GM21515 (cell line): ENCODE measurements around the gene ZNF286A.
"Not testable (repeated sequence)": the region's sequence is repeated elsewhere in the genome, so short reads cannot be mapped to it uniquely, and the experiment has no call there.

Source experiments
- ATAC-seq: cut with Tn5 transposase; IDR thresholded peaks from one replicate; pipeline ENCODE4 v1.9.1; 2021; ENCODE audit not compliant: unreplicated experiment

ZNF286A gene

DNA sequence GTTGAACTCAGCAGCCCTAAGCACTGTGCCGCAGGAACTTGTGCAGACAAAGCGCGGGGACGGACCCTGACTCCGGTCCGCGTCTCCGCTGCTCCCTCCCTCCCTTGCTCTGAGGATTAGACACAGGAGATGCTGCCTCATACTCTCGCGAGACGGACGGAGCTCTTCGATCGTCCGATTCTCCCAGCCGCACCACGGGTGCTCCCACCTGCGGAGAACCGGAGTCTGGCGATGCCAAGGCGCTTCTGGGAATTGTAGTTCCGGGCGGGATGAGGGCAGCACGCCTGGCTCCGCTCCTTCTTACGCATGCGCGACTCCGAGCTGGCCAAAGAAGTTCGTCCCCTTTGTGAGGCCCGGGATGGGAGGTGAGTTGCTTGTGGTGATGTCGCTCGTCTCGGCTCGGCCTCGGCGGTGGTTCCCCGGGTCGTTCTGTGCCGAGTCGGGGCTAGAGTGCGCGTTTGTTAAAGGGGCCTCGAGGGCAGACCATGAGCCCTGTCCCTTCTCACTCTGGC is at the start of gene ZNF286A:
Gene ZNF286A (plus strand): TSS at position 340 of the 512 bp plus-strand sequence. CDS start 578 bp downstream, outside the sequence.
- ATAC-seq: peak; percentile 99

DNA sequence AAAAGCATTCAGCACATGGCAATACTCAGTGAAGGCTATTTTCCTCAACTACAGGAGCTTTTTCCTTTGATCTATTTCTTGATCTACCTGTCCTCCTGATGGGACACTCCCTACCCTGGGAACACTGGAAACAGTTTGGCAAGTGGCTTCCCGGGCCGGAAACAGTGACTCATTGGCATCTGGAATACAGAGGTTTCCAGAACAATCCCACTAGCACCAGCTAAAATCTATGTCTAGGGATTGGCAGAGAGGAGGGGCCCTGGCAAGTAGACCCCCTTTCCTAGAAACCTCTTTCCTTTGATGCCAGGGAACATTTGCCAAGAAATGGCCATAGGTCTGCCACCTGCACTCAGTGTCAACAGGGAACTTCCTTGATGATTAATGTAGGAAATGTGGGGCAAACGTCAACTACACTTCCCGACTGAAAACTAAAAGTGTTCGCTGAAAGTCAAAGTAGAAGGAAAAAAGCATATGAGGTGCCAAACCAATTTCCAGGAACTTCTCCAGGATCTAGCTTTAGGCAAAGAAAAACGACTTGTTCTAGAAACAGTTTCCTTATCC is 49.6 kb upstream of the ZNF286A start:
- no peak for ATAC-seq

- no peak for ATAC-seq
Observed at GRCh38 chr17:15650741-15651582, 48.6 kb upstream of the ZNF286A start.

DNA sequence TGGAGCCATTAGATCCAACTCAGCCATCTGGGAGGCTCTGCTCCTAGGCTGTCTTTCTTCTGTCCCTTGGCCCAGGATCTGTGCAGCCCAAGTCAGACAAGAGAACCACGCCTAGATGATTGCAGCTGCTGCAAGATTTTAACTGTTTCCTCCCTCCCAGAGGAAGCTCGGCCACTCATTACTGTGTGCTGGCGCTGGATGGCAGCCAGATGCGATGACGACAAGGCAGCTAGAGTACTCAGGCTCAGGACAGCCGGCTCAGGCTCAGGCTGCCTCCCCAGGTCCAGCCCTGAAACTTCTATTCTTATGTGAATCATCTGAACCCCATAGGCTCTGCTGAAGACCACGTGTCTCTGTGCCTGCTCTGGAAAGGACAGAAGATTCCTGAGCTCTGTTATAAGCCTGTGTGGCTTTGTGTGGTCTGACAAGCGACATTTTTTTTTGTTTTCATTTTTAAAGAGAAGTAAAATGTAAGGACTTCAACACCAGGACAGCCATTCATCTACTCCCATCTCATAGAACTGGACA is 47.9 kb upstream of the ZNF286A start:
- ATAC-seq: no peak

GRCh38 chr17:15652960-15653359 is 46.6 kb upstream of the ZNF286A start:
- ATAC-seq: no peak

DNA sequence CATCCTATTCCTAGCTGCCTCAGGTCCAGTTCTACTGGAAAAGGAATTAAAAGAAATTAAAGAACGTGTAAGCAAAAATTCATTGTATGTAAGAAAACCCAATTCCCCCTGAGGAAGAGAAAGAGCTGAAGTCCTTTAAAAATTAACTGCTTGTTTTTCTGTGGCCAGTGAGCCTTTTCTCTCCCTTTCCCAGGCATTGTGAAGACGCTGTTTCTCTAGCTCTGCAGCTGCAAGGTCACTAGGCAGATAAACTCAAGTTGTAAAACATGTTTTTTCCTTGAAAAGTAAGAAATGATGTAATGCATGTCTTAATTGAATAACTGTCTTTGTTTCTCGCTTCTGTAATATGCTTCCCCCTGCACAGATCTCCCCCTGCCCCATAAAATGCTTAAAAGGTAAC is 45.2 kb upstream of the ZNF286A start:
- ATAC-seq: not testable (repeated sequence)

- no peak for ATAC-seq
Observed at GRCh38 chr17:15654886-15655561, 44.5 kb upstream of the ZNF286A start.

- ATAC-seq: no peak
Observed at GRCh38 chr17:15657868-15658267, 41.7 kb upstream of the ZNF286A start.

DNA sequence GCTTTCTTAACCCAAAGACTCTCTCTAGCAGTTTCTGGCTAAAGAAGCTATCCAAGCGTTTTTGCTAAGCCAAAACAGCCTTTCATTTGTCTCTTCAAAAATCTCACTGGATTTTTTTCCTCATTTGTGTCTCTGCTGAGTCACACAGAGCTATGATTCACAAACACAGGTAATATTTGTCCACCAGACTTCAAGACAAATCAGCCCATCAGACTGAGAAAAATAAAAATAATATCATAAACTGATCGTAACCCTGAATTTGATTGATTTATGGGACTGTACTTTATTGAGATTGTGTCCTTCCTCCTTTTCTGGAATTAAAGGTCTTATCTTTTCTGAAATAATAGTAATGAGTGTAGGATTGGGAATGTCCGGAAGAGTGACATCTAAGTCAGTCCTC is 41.3 kb upstream of the ZNF286A start:
- no peak for ATAC-seq

- no peak for ATAC-seq
Observed at GRCh38 chr17:15659236-15659635, 40.3 kb upstream of the ZNF286A start.

GRCh38 chr17:15659663-15660062 is 39.9 kb upstream of the ZNF286A start:
- no peak for ATAC-seq

DNA sequence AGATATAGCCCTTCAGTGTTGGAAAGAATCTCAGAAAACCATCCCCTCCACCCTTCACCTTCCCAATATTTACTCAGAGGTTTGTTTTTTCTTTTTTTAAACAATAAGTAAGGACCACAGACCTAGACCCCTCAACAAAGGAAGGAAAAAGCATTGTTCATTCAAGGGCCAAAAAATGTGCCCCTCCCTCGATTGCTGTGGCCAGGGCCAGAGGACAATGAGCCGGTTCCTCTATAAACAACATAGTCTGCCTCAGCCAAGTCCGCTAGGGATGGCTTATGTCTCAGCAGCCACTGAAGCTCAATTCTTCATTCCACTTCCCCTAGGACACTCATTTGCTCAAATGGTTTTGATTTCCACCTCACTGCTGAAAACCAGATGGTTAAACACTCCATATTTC is 39.5 kb upstream of the ZNF286A start:
- no peak for ATAC-seq

GRCh38 chr17:15662681-15663080 is 36.9 kb upstream of the ZNF286A start:
- ATAC-seq: no peak

- no peak for ATAC-seq
Observed at GRCh38 chr17:15663176-15663575, 36.4 kb upstream of the ZNF286A start.

DNA sequence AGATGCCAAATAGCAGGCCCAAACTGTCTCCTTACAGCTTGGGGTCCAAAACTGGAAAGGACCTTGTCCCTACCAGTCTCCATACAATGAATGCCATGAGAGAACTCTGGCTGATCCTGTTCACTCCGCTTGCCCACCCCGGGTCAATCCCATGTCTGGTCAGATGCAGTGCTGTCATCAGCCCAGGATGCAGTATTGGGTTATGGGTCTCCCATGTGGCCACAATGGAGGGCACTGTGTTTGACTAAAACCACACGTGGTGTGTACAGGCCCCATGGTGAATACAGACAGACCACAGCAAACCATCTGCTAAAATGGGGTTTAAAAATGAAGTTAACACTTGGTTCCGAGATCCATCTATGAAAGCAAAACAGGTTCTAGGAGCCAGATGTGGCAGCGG is 35.9 kb upstream of the ZNF286A start:
- no peak for ATAC-seq

DNA sequence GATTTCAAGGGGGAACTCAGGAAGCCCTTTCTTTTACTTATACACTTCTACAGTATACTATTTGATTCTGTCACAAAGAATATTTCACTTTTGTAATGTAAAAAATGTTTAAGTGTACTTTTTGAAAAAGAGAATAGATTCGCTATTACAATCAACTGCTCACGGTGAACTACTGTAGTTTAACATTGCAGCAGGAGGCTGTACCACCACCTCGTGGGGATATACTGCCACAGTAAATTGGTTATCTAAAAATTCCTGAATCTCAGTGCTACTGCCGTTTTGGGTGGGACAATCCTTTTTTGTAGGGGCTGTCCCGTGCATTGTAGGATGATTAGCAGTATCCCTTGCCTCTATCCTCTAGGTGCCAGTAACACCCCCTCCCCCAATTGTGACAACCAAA is 30.0 kb upstream of the ZNF286A start:
- not testable (repeated sequence) for ATAC-seq

- not testable (repeated sequence) for ATAC-seq
Observed at GRCh38 chr17:15674640-15675039, 24.9 kb upstream of the ZNF286A start.

DNA sequence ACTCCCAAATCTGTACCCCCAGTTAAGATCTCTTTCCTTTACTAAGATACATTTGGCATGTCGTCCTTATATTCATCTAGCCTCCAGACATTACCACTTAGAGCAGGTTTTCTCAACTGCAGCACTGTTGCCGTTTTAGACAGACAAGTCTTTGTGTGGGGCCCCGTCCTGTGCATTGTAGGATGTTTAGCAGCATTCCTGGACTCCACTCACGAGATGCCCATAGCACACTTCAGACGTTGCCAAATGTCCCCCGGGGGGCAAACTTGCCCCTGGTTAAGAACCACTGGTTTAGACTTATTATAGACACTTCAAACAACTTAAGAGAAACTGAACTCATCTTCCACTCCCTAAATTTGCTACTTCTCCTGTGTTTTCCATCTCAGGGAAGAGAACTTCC is 23.6 kb upstream of the ZNF286A start:
- ATAC-seq: not testable (repeated sequence)

DNA sequence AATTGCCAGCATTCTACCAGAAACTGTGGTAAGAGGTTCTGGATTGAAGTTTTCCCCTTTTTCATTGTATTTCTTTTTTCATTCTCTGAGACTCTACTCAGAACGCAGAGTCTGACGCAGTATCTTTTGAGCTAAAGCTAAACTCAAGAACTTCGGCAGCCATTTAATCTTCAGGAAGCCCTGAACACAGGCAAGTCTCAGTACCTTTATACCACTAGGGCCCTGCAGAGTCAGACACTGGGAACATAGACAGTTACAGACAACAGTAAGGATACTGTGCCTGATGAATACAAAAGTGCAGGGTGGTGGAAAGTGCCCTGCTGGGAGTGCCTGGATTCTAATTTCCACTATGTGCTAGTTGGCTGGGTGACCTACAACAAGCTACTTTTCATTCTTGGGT is 16.4 kb upstream of the ZNF286A start:
- not testable (repeated sequence) for ATAC-seq

DNA sequence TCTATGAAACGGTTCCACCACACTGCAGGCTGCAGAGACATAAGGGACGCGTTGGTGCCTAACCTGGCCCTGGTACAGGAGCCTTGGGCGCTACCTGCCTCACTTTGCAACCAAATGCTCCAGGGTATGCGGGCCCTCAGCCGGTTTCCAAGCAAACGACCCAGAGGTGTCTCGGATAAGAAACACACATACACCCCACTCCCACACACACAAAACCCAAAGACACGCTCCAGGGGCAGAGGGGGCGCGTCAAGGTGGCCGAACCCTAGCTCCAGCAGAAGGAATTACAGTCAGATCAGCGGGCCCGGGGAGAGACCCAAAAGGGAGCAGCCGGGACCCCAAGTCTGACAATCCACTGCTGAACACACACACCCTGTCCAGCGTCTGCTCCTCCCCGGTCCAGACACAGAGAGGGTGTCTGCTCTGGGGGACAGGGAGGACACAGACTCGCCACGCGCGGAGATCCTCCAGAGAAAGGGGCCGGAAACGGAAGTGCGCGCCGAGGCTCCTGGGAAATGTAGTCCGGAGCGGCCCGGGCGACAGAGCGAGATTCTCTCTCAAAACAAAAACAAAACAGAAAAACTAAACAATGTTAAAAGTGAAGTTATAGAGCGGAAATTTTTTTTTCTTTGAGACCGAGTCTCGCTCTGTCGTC is 15.6 kb upstream of the ZNF286A start, which contains the start of gene TRIM16:
Gene TRIM16 (minus strand): TSS at position 488 of the 655 bp plus-strand sequence. CDS start 32,702 bp downstream, outside the sequence.
- peak; percentile 88 for ATAC-seq

GRCh38 chr17:15687494-15687893 is 12.1 kb upstream of the ZNF286A start:
- ATAC-seq: not testable (repeated sequence)
